Astrocyte (in vitro differentiated cells and primary cell): ENCODE results near the gene RNF214. TPM values are rescaled to one million over a fixed set of nuclear protein-coding genes. Genes with fewer than 3 reads are reported as not detected.
A peak's percentile ranks its signal among the peaks of the same experiment; 100 is the strongest.

Experiments used
- DNase-seq: peaks from one replicate; pipeline ENCODE4 v3.0.0-alpha.2; 2010; ENCODE audit warnings: low read depth
- FAIRE-seq: peaks from 2 replicates; lab custom pipeline; 2011; peaks lifted over from hg19 to GRCh38; lab: Jason Lieb, UNC
- H2AFZ ChIP-seq: 2 replicates; pipeline ENCODE4 v1.6.0; 2012; ENCODE audit warnings: low read depth, low read length, inconsistent platforms
- H3K27ac ChIP-seq: 2 replicates; pipeline ENCODE4 v1.5.1; 2011; ENCODE audit warnings: low read depth, low read length, inconsistent platforms
- H3K27me3 ChIP-seq: 2 replicates; pipeline ENCODE4 v1.6.0; 2011; ENCODE audit warnings: low read length, inconsistent platforms; ENCODE audit not compliant: insufficient read depth
- H3K36me3 ChIP-seq: 2 replicates; pipeline ENCODE4 v1.5.1; 2011; ENCODE audit warnings: low read length, inconsistent platforms; ENCODE audit not compliant: insufficient read depth
- H3K4me1 ChIP-seq: 2 replicates; pipeline ENCODE4 v1.5.1; 2011; ENCODE audit warnings: low read length, inconsistent platforms; ENCODE audit not compliant: insufficient read depth
- H3K4me2 ChIP-seq: 2 replicates; pipeline ENCODE4 v1.6.0; 2012; ENCODE audit warnings: low read length, inconsistent platforms
- H3K4me3 ChIP-seq: 2 replicates; pipeline ENCODE4 v1.5.1; 2011; ENCODE audit warnings: low read depth, mild to moderate bottlenecking, low read length, inconsistent platforms; ENCODE audit not compliant: insufficient read depth
- H3K79me2 ChIP-seq: 2 replicates; pipeline ENCODE4 v1.6.0; 2012; ENCODE audit warnings: mild to moderate bottlenecking, low read length, inconsistent platforms; ENCODE audit not compliant: insufficient read depth
- H3K9ac ChIP-seq: 2 replicates; pipeline ENCODE4 v1.6.0; 2012; ENCODE audit warnings: mild to moderate bottlenecking, low read length, inconsistent platforms
- H3K9me3 ChIP-seq: 2 replicates; pipeline ENCODE4 v1.5.1; 2012; ENCODE audit warnings: low read depth, mild to moderate bottlenecking, low read length, inconsistent platforms; ENCODE audit not compliant: insufficient read depth
- H4K20me1 ChIP-seq: 2 replicates; pipeline ENCODE4 v1.6.0; 2012; ENCODE audit warnings: low read length, inconsistent platforms; ENCODE audit not compliant: insufficient read depth
- H3K27ac Mint-ChIP-seq: one replicate; pipeline ENCODE4 v1.8.0; 2021; ENCODE audit warnings: mild to moderate bottlenecking, mixed read lengths; ENCODE audit not compliant: unreplicated experiment
- H3K27me3 Mint-ChIP-seq: one replicate; pipeline ENCODE4 v1.8.0; 2021; ENCODE audit warnings: low read depth, mixed read lengths; ENCODE audit not compliant: unreplicated experiment
- H3K36me3 Mint-ChIP-seq: one replicate; pipeline ENCODE4 v1.8.0; 2021; ENCODE audit warnings: low read depth, mixed read lengths; ENCODE audit not compliant: unreplicated experiment
- H3K4me1 Mint-ChIP-seq: one replicate; pipeline ENCODE4 v1.8.0; 2021; ENCODE audit warnings: low read depth, mixed read lengths; ENCODE audit not compliant: unreplicated experiment
- H3K4me3 Mint-ChIP-seq: one replicate; pipeline ENCODE4 v1.8.0; 2021; ENCODE audit warnings: mild to moderate bottlenecking, moderate library complexity, mixed read lengths; ENCODE audit not compliant: unreplicated experiment
- H3K9me3 Mint-ChIP-seq: one replicate; pipeline ENCODE4 v1.8.0; 2021; ENCODE audit warnings: mild to moderate bottlenecking, mixed read lengths; ENCODE audit not compliant: unreplicated experiment
- EZH2 ChIP-seq: IDR thresholded peaks from 2 replicates; pipeline ENCODE4 v1.6.1; 2012; ENCODE audit warnings: mild to moderate bottlenecking, low read length, inconsistent platforms; ENCODE audit not compliant: insufficient read depth
- total RNA-seq: library from RNA; stranded (reverse); gene quantifications from 2 replicates; pipeline ENCODE4 v1.2.1, GENCODE V29; 2021
- TF ChIP-seq, protein P1 (sequence below): IDR thresholded peaks from 2 replicates; pipeline ENCODE4 v1.5.1; 2011; ENCODE audit warnings: low read depth, mild to moderate bottlenecking, inconsistent platforms, low read length, moderate library complexity; ENCODE audit not compliant: insufficient read depth

Gene RNF214
- total RNA-seq, 1 donor from 2014 or later = 23.6 TPM

DNA sequence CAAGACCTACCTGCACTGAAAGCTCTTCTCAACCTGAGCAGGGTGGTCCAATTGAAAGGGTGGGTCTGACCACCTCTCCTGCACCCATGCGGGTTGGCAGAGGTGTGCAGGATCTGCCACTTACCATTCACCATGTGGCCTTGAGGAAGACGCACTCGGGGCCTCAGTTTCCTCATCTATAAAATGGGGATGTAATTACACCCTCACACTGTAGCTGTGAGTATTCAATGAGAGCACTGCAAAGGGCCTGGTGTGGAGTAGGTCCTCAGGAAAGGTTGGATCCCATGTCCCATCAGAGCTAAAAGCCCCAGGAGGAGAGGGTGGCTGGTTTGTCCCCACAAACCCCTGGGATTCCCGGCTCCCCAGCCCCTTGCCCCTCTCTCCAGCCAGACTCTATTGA is 33.9 kb upstream of the RNF214 start:
- Histone ChIP-seq H2AFZ (no peak overlapping the region), H3K4me2 (peak overlapping the region; percentile 98), H3K9me3 (no peaks in the 10 kb centered on the region), H3K79me2 (peaks cover 61% of the 10 kb centered on the region), H3K36me3 (peaks cover 11% of the 10 kb centered on the region), H3K4me1 (peaks cover 36% of the 10 kb centered on the region), H3K4me3 (peak overlapping the region; percentile 83), H3K9ac (peak overlapping the region; percentile 91), H4K20me1 (peaks cover 43% of the 10 kb centered on the region), H3K27me3 (no peaks in the 10 kb centered on the region), H3K27ac (peak overlapping the region; percentile 81)
- no peaks in the 10 kb centered on the region for H3K9me3 Mint-ChIP-seq
- H3K36me3 Mint-ChIP-seq = peaks cover 34% of the 10 kb centered on the region
- peak overlapping the region; percentile 97 for H3K4me3 Mint-ChIP-seq
- no peak for TF ChIP-seq EZH2
- TF ChIP-seq, protein P1, sequence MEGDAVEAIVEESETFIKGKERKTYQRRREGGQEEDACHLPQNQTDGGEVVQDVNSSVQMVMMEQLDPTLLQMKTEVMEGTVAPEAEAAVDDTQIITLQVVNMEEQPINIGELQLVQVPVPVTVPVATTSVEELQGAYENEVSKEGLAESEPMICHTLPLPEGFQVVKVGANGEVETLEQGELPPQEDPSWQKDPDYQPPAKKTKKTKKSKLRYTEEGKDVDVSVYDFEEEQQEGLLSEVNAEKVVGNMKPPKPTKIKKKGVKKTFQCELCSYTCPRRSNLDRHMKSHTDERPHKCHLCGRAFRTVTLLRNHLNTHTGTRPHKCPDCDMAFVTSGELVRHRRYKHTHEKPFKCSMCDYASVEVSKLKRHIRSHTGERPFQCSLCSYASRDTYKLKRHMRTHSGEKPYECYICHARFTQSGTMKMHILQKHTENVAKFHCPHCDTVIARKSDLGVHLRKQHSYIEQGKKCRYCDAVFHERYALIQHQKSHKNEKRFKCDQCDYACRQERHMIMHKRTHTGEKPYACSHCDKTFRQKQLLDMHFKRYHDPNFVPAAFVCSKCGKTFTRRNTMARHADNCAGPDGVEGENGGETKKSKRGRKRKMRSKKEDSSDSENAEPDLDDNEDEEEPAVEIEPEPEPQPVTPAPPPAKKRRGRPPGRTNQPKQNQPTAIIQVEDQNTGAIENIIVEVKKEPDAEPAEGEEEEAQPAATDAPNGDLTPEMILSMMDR = no peak
- H3K4me1 Mint-ChIP-seq = peaks cover 42% of the 10 kb centered on the region
- no peaks in the 10 kb centered on the region for H3K27me3 Mint-ChIP-seq
- DNase-seq = no peak
- peak overlapping the region; percentile 99 for H3K27ac Mint-ChIP-seq
- no peak for FAIRE-seq

DNA sequence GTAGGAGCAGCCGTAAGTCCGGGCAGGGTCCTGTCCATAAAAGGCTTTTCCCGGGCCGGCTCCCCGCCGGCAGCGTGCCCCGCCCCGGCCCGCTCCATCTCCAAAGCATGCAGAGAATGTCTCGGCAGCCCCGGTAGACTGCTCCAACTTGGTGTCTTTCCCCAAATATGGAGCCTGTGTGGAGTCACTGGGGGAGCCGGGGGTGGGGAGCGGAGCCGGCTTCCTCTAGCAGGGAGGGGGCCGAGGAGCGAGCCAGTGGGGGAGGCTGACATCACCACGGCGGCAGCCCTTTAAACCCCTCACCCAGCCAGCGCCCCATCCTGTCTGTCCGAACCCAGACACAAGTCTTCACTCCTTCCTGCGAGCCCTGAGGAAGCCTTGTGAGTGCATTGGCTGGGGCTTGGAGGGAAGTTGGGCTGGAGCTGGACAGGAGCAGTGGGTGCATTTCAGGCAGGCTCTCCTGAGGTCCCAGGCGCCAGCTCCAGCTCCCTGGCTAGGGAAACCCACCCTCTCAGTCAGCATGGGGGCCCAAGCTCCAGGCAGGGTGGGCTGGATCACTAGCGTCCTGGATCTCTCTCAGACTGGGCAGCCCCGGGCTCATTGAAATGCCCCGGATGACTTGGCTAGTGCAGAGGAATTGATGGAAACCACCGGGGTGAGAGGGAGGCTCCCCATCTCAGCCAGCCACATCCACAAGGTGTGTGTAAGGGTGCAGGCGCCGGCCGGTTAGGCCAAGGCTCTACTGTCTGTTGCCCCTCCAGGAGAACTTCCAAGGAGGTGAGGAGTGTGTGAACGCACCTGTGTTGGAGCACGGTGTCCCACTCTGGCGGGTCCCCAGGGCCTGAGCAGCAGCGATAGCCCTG is 33.2 kb upstream of the RNF214 start, which contains the start of gene TAGLN:
TSS of gene TAGLN (plus strand) at position 318 of the 863 bp plus-strand sequence. CDS start 3,644 bp downstream, outside the sequence.
- Histone ChIP-seq H3K9me3 (no peaks in the 10 kb centered on the region), H2AFZ (no peak within 1 kb of the TSS), H3K27ac (peak within 1 kb of the TSS; percentile 81), H3K9ac (peak within 1 kb of the TSS; percentile 91), H4K20me1 (peaks cover 50% of the 10 kb centered on the region), H3K4me1 (peaks cover 42% of the 10 kb centered on the region), H3K27me3 (no peaks in the 10 kb centered on the region), H3K4me3 (peak within 1 kb of the TSS; percentile 83), H3K4me2 (peak within 1 kb of the TSS; percentile 98), H3K79me2 (peaks cover 68% of the 10 kb centered on the region), H3K36me3 (peaks cover 18% of the 10 kb centered on the region)
- peaks cover 47% of the 10 kb centered on the region for H3K4me1 Mint-ChIP-seq
- no peaks in the 10 kb centered on the region for H3K27me3 Mint-ChIP-seq
- TF ChIP-seq, protein P1 = no peak
- TF ChIP-seq EZH2 = no peak
- H3K4me3 Mint-ChIP-seq = peak within 1 kb of the TSS; percentile 97
- DNase-seq (peak; percentile 94), FAIRE-seq (peak; percentile 29)
- H3K36me3 Mint-ChIP-seq = peaks cover 37% of the 10 kb centered on the region
- H3K27ac Mint-ChIP-seq = peak within 1 kb of the TSS; percentile 99
- no peaks in the 10 kb centered on the region for H3K9me3 Mint-ChIP-seq
